Activated naive CD8-positive, alpha-beta T cell treated with anti-CD3 and anti-CD28 coated beads, Interleukin-2, amount 50 U/mL, for 24 hours (primary cell): ENCODE data around the gene MTAP.

Source experiments
- ATAC-seq: fragments of 150-1000 bp; cut with Tn5 transposase; one replicate; pipeline ENCODE4 v1.10.0; 2021
- DNase-seq: peaks from one replicate; pipeline ENCODE4 v3.0.0; 2021
- H3K27ac Mint-ChIP-seq: one replicate; pipeline ENCODE4 v1.8.0; 2021; ENCODE audit warnings: mild to moderate bottlenecking, mixed read lengths
- H3K27me3 Mint-ChIP-seq: one replicate; pipeline ENCODE4 v1.8.0; 2021; ENCODE audit warnings: mixed read lengths
- H3K36me3 Mint-ChIP-seq: one replicate; pipeline ENCODE4 v1.8.0; 2021; ENCODE audit warnings: low read depth, mixed read lengths
- H3K4me1 Mint-ChIP-seq: one replicate; pipeline ENCODE4 v1.8.0; 2021; ENCODE audit warnings: mixed read lengths
- H3K4me3 Mint-ChIP-seq: one replicate; pipeline ENCODE4 v1.8.0; 2021; ENCODE audit warnings: mild to moderate bottlenecking, moderate library complexity, mixed read lengths
- H3K9me3 Mint-ChIP-seq: one replicate; pipeline ENCODE4 v1.8.0; 2021; ENCODE audit warnings: mixed read lengths

The MTAP gene

GRCh38 chr9:21789541-21790037 is 12.8 kb upstream of the MTAP start:
- ATAC-seq (peak; percentile 93), DNase-seq (peak; percentile 34)
- Mint-ChIP-seq H3K9me3 (no peaks in the 10 kb centered on the region), H3K4me3 (peak overlapping the region; percentile 72), H3K27ac (peak overlapping the region; percentile 84), H3K36me3 (no peaks in the 10 kb centered on the region), H3K4me1 (peaks cover 5% of the 10 kb centered on the region), H3K27me3 (peaks cover 11% of the 10 kb centered on the region)

- H3K4me1 Mint-ChIP-seq, result peaks cover 21% of the 10 kb centered on the region
- H3K27me3 Mint-ChIP-seq, result peaks cover 36% of the 10 kb centered on the region
- no peaks in the 10 kb centered on the region for H3K36me3 Mint-ChIP-seq
- H3K27ac Mint-ChIP-seq, result peak overlapping the region; percentile 11
- ATAC-seq (peak; percentile 82), DNase-seq (no peak)
- no peak overlapping the region for H3K4me3 Mint-ChIP-seq
- H3K9me3 Mint-ChIP-seq, result no peaks in the 10 kb centered on the region
Observed at GRCh38 chr9:21795483-21795882, 7.0 kb upstream of the MTAP start.

- H3K4me1 Mint-ChIP-seq, result peaks cover 26% of the 10 kb centered on the region
- no peaks in the 10 kb centered on the region for H3K9me3 Mint-ChIP-seq
- no peak overlapping the region for H3K27ac Mint-ChIP-seq
- ATAC-seq, result no peak
- DNase-seq, result no peak
- H3K27me3 Mint-ChIP-seq, result peaks cover 31% of the 10 kb centered on the region
- H3K4me3 Mint-ChIP-seq, result no peak overlapping the region
- H3K36me3 Mint-ChIP-seq, result no peaks in the 10 kb centered on the region
Observed at GRCh38 chr9:21796768-21797167, 5.7 kb upstream of the MTAP start.

- DNase-seq (no peak), ATAC-seq (no peak)
- peaks cover 25% of the 10 kb centered on the region for H3K27me3 Mint-ChIP-seq
- H3K9me3 Mint-ChIP-seq, result no peaks in the 10 kb centered on the region
- H3K4me3 Mint-ChIP-seq, result peak overlapping the region; percentile 98
- peaks cover 51% of the 10 kb centered on the region for H3K4me1 Mint-ChIP-seq
- H3K27ac Mint-ChIP-seq, result peak overlapping the region; percentile 97
- peaks cover 15% of the 10 kb centered on the region for H3K36me3 Mint-ChIP-seq
Observed at GRCh38 chr9:21800931-21801682, 1.3 kb upstream of the MTAP start.

- H3K36me3 Mint-ChIP-seq, result peaks cover 20% of the 10 kb centered on the region
- ATAC-seq (peak; percentile 1), DNase-seq (peak; percentile 42)
- H3K27me3 Mint-ChIP-seq, result peaks cover 19% of the 10 kb centered on the region
- H3K27ac Mint-ChIP-seq, result peak overlapping the region; percentile 97
- peaks cover 49% of the 10 kb centered on the region for H3K4me1 Mint-ChIP-seq
- H3K4me3 Mint-ChIP-seq, result peak overlapping the region; percentile 98
- H3K9me3 Mint-ChIP-seq, result no peaks in the 10 kb centered on the region
Observed at GRCh38 chr9:21801683-21802417, 586 bp upstream of the MTAP start.

GRCh38 chr9:21803649-21804048 is 1.2 kb downstream of the MTAP start:
- DNase-seq, result no peak
- Mint-ChIP-seq H3K27ac (peak overlapping the region; percentile 97), H3K36me3 (peaks cover 25% of the 10 kb centered on the region), H3K4me1 (peaks cover 55% of the 10 kb centered on the region), H3K4me3 (peak overlapping the region; percentile 98), H3K9me3 (no peaks in the 10 kb centered on the region), H3K27me3 (peaks cover 7% of the 10 kb centered on the region)
- no peak for ATAC-seq

GRCh38 chr9:21804331-21804730 is 1.9 kb downstream of the MTAP start:
- Mint-ChIP-seq H3K27ac (peak overlapping the region; percentile 97), H3K36me3 (peaks cover 29% of the 10 kb centered on the region), H3K27me3 (peaks cover 5% of the 10 kb centered on the region), H3K9me3 (no peaks in the 10 kb centered on the region), H3K4me1 (peaks cover 59% of the 10 kb centered on the region), H3K4me3 (peak overlapping the region; percentile 98)
- ATAC-seq (no peak), DNase-seq (no peak)

- Mint-ChIP-seq H3K27me3 (peaks cover 5% of the 10 kb centered on the region), H3K36me3 (peaks cover 30% of the 10 kb centered on the region), H3K27ac (no peak overlapping the region), H3K4me3 (peak overlapping the region; percentile 33), H3K9me3 (no peaks in the 10 kb centered on the region), H3K4me1 (peaks cover 64% of the 10 kb centered on the region)
- DNase-seq, result no peak
- ATAC-seq, result no peak
Observed at GRCh38 chr9:21804791-21805190, 2.4 kb downstream of the MTAP start.

GRCh38 chr9:21806644-21807043 is 4.2 kb downstream of the MTAP start:
- Mint-ChIP-seq H3K9me3 (no peaks in the 10 kb centered on the region), H3K36me3 (peaks cover 36% of the 10 kb centered on the region), H3K4me1 (peaks cover 68% of the 10 kb centered on the region), H3K27me3 (no peaks in the 10 kb centered on the region), H3K4me3 (no peak overlapping the region), H3K27ac (no peak overlapping the region)
- ATAC-seq, result no peak
- DNase-seq, result no peak

- Mint-ChIP-seq H3K4me1 (peaks cover 63% of the 10 kb centered on the region), H3K27me3 (no peaks in the 10 kb centered on the region), H3K4me3 (no peak overlapping the region), H3K36me3 (peaks cover 47% of the 10 kb centered on the region), H3K9me3 (no peaks in the 10 kb centered on the region), H3K27ac (peak overlapping the region; percentile 29)
- ATAC-seq, result no peak
- no peak for DNase-seq
Observed at GRCh38 chr9:21810388-21810787, 8.0 kb downstream of the MTAP start.

- Mint-ChIP-seq H3K27ac (peak overlapping the region; percentile 18), H3K36me3 (peaks cover 49% of the 10 kb centered on the region)
Observed at GRCh38 chr9:21810881-21811280, 8.4 kb downstream of the MTAP start.

GRCh38 chr9:21811914-21812313 is 9.5 kb downstream of the MTAP start:
- peaks cover 52% of the 10 kb centered on the region for H3K36me3 Mint-ChIP-seq
- H3K27ac Mint-ChIP-seq, result peak overlapping the region; percentile 80
- H3K4me3 Mint-ChIP-seq, result peak overlapping the region; percentile 6

More at GRCh38 chr9:21810881-21811280, 8.4 kb downstream of the MTAP start:
- H3K27me3 Mint-ChIP-seq, result no peaks in the 10 kb centered on the region
- H3K4me3 Mint-ChIP-seq, result no peak overlapping the region
- H3K4me1 Mint-ChIP-seq, result peaks cover 58% of the 10 kb centered on the region
- H3K9me3 Mint-ChIP-seq, result no peaks in the 10 kb centered on the region
- ATAC-seq, result no peak
- DNase-seq, result no peak

GRCh38 chr9:21812415-21812814 is 10.0 kb downstream of the MTAP start:
- peak; percentile 80 for ATAC-seq
- no peaks in the 10 kb centered on the region for H3K27me3 Mint-ChIP-seq
- H3K4me3 Mint-ChIP-seq, result peak overlapping the region; percentile 6
- peak overlapping the region; percentile 80 for H3K27ac Mint-ChIP-seq
- DNase-seq, result no peak
- peaks cover 56% of the 10 kb centered on the region for H3K36me3 Mint-ChIP-seq
- peaks cover 48% of the 10 kb centered on the region for H3K4me1 Mint-ChIP-seq
- no peaks in the 10 kb centered on the region for H3K9me3 Mint-ChIP-seq

More at GRCh38 chr9:21811914-21812313, 9.5 kb downstream of the MTAP start:
- no peaks in the 10 kb centered on the region for H3K27me3 Mint-ChIP-seq
- no peak for ATAC-seq
- peaks cover 51% of the 10 kb centered on the region for H3K4me1 Mint-ChIP-seq
- H3K9me3 Mint-ChIP-seq, result no peaks in the 10 kb centered on the region
- DNase-seq, result no peak

- H3K9me3 Mint-ChIP-seq, result no peaks in the 10 kb centered on the region
- H3K4me1 Mint-ChIP-seq, result peaks cover 45% of the 10 kb centered on the region
- DNase-seq (peak; percentile 69), ATAC-seq (no peak)
- peak overlapping the region; percentile 80 for H3K27ac Mint-ChIP-seq
- peaks cover 58% of the 10 kb centered on the region for H3K36me3 Mint-ChIP-seq
- peak overlapping the region; percentile 21 for H3K4me3 Mint-ChIP-seq
- H3K27me3 Mint-ChIP-seq, result no peaks in the 10 kb centered on the region
Observed at GRCh38 chr9:21812946-21813568, 10.6 kb downstream of the MTAP start.
